AG04450 (cell line): ENCODE measurements around the gene TIGD3. TPM values are rescaled to one million over a fixed set of nuclear protein-coding genes. Genes with fewer than 3 reads are reported as not detected.

Source experiments
- CTCF ChIA-PET: fragments of 300-600, 350-600 bp; formaldehyde crosslinking; extraction: SDS; loops from one replicate; lab custom pipeline; 2022; ENCODE audit warnings: antibody characterized with exemption, inconsistent platforms; lab: Charles Lee
- POLR2A ChIA-PET: fragments of 350-600 bp; formaldehyde crosslinking; extraction: SDS; loops from one replicate; lab custom pipeline; 2021; ENCODE audit warnings: antibody characterized with exemption, inconsistent platforms; lab: Yijun Ruan, JAX
- DNase-seq: peaks from one replicate; pipeline ENCODE4 v3.0.0-alpha.2; 2011; ENCODE audit warnings: low read depth, low spot score
- H3K27ac ChIP-seq: one replicate; pipeline ENCODE4 v1.5.1; 2012; ENCODE audit warnings: low read depth, low read length, control low read depth
- H3K27me3 ChIP-seq: one replicate; pipeline ENCODE4 v1.6.0; 2012; ENCODE audit warnings: low read length; ENCODE audit not compliant: control insufficient read depth, insufficient read depth
- H3K4me3 ChIP-seq: 2 replicates; pipeline ENCODE4 v1.5.1; 2011; ENCODE audit warnings: mild to moderate bottlenecking, low read depth, low read length, control low read depth
- H3K9me3 ChIP-seq: 2 replicates; pipeline ENCODE4 v1.5.1; 2012; ENCODE audit warnings: low read length; ENCODE audit not compliant: control insufficient read depth, insufficient read depth
- CTCF ChIP-seq: IDR thresholded peaks from 2 replicates; pipeline ENCODE4 v1.5.1; 2011; ENCODE audit warnings: low read depth, low read length, control low read depth, inconsistent platforms
- polyA minus RNA-seq: library from RNA; depleted of rRNA, polyadenylated mRNA; stranded (reverse); fragments of >200 nt; gene quantifications from 2 replicates; pipeline ENCODE4 v1.2.3, GENCODE V29; 2011; rRNA and poly(A)+ RNA removed
- polyA plus RNA-seq: library from polyadenylated mRNA; depleted of rRNA; stranded (reverse); fragments of >200 nt; gene quantifications from 2 replicates; pipeline ENCODE4 v1.2.3, GENCODE V29; 2011; rRNA removed

TIGD3 gene
- polyA plus RNA-seq: 0.07 and 0.11 TPM in 2 replicates
- not detected in 2 replicates for polyA minus RNA-seq

- POLR2A ChIA-PET: interaction anchor here (0.6 to 1.0 kb wide), 3 partner anchors 9 to 114 kb away, joined by 3 to 12 read pairs (median 3); partner anchors contain the start of gene DPF2
- H3K4me3 ChIP-seq: peak within 1 kb of the TSS; percentile 70
- CTCF ChIA-PET: interaction anchor here (1.4 to 5.5 kb wide), 2 partner anchors 21 to 80 kb away, joined by 4 to 43 read pairs; no protein-coding TSS in a partner anchor
- DNase-seq: peak; percentile 73
- H3K27ac ChIP-seq: peak within 1 kb of the TSS; percentile 65
- H3K27me3 ChIP-seq: peaks cover 24% of the 10 kb centered on the region
- TF ChIP-seq CTCF: no peak
- no peaks in the 10 kb centered on the region; the same call in 1 of the 2 replicates for H3K9me3 ChIP-seq
Measured at GRCh38 chr11:65354265-65355012, at the start of gene TIGD3. TSS of gene TIGD3 (plus strand) at chr11:65354751. CDS start at chr11:65355809, 1,058 bp downstream.

- POLR2A ChIA-PET: interaction anchor here (0.7 to 1.5 kb wide), 4 partner anchors 11 to 30 kb away, joined by 3 to 12 read pairs (median 5); partner anchors contain the start of gene DPF2
Measured at GRCh38 chr11:65305501-65306268, 48.9 kb upstream of the TIGD3 start.

GRCh38 chr11:65307298-65308229 lies 47.0 kb upstream of the TIGD3 start:
- CTCF ChIA-PET: interaction anchor here (1.2 kb wide), 1 partner anchor 8 kb away, joined by 6 read pairs; no protein-coding TSS in a partner anchor
- Histone ChIP-seq H3K9me3 (no peaks in the 10 kb centered on the region; the same call in 1 of the 2 replicates), H3K27me3 (no peaks in the 10 kb centered on the region), H3K4me3 (no peak overlapping the region), H3K27ac (no peak overlapping the region)
- TF ChIP-seq CTCF: no peak
- no peak for DNase-seq
- POLR2A ChIA-PET: no interaction called here

More at GRCh38 chr11:65305501-65306268, 48.9 kb upstream of the TIGD3 start:
- no peaks in the 10 kb centered on the region; the same call in 1 of the 2 replicates for H3K9me3 ChIP-seq
- H3K4me3 ChIP-seq: no peak overlapping the region
- no peak for TF ChIP-seq CTCF
- DNase-seq: no peak
- CTCF ChIA-PET: interaction anchor here (0.8 to 1.5 kb wide), 2 partner anchors 10 kb away, joined by 5 to 7 read pairs; no protein-coding TSS in a partner anchor
- peak overlapping the region; percentile 70 for H3K27ac ChIP-seq
- no peaks in the 10 kb centered on the region for H3K27me3 ChIP-seq

- no peaks in the 10 kb centered on the region; the same call in 1 of the 2 replicates for H3K9me3 ChIP-seq
- TF ChIP-seq CTCF: no peak
- H3K27ac ChIP-seq: no peak overlapping the region
- H3K4me3 ChIP-seq: no peak overlapping the region
- ChIA-PET POLR2A (no interaction called here), CTCF (no interaction called here)
- no peak for DNase-seq
- no peaks in the 10 kb centered on the region for H3K27me3 ChIP-seq
Measured at GRCh38 chr11:65308281-65308891, 46.2 kb upstream of the TIGD3 start.
